Stomach (tissue), 4 donors: ENCODE data around the gene TPP2.

ENCODE experiments used
- CTCF ChIP-seq, 7 experiments: fragments of 450-650 bp in 4 of 7; fragments of 200-600 bp in 3 of 7; sonication (generic) in 3 of 7; IDR thresholded peaks; one replicate each; pipeline ENCODE4 v1.5.1; 2016 to 2019; ENCODE audit warnings: antibody characterized with exemption in 7 of 7, control low read depth in 2 of 7, mild to moderate bottlenecking in 1 of 7
- EP300 ChIP-seq: sonication (generic); formaldehyde crosslinking; IDR thresholded peaks from one replicate; pipeline ENCODE4 v1.6.1; 2017; ENCODE audit warnings: antibody characterized with exemption
- POLR2A ChIP-seq, 4 donors: fragments of 450-650 bp; IDR thresholded peaks; one replicate each; pipeline ENCODE4 v1.6.1; 2016; ENCODE audit warnings: antibody characterized with exemption in 4 of 4, control low read depth in 2 of 4, mild to moderate bottlenecking in 1 of 4, moderate library complexity in 1 of 4
- POLR2AphosphoS5 ChIP-seq, 3 donors: sonication (generic); formaldehyde crosslinking; IDR thresholded peaks; one replicate each; pipeline ENCODE4 v1.6.1; 2016; ENCODE audit warnings: antibody characterized with exemption in 3 of 3

GRCh38 chr13:102693250-102693649, 96.5 kb downstream of the TPP2 start:
- TF ChIP-seq CTCF (IDR thresholded peaks at IDR 0.05) (no peak), POLR2A (IDR thresholded peaks at IDR 0.05) (no peak), EP300 (no peak), POLR2AphosphoS5 (IDR thresholded peaks at IDR 0.05) (no peak)
